Measurements from ENCODE around the gene CTSW.
A peak's percentile ranks its signal among the peaks of the same experiment; 100 is the strongest.

CTSW gene

DNA sequence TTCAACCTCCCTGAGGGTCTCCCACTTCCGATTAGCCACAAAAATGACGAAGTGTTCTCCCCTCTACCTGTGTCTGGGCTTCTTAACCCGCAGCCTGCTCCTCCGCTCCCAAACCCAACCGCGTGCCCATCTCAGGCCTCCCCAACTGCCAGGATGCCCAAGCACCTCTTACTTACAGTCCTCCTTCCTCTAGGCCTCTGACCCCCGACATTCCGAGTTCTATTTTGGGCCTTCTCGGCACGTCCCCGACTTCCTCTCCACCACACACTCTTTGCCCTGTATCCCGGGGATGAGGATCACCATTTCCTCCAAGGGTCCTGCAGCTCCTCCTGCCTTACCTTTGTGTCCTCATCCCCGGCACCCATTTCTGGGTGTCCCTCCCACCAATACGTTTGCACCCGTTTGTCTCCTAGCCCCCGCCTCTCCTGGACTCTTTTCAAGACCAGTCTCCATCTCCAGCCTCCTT lies 19.8 kb upstream of the CTSW start:
- Mint-ChIP-seq H3K27ac (peak overlapping the region; percentile 99), H3K36me3 (peaks cover 52 to 53% of the 10 kb centered on the region in 2 donors), H3K4me3 (peak overlapping the region; percentile 97), H3K4me1 (peaks cover 31 to 63% of the 10 kb centered on the region in 2 donors), H3K27me3 (no peaks in the 10 kb centered on the region), H3K9me3 (no peaks in the 10 kb centered on the region)
- DNase-seq (no peak), ATAC-seq (replicated peaks) (peak in 1 of 2 donors; percentile 1)

- Mint-ChIP-seq H3K4me1 (peaks cover 32 to 57% of the 10 kb centered on the region in 2 donors), H3K36me3 (peaks cover 53 to 54% of the 10 kb centered on the region in 2 donors), H3K27me3 (no peaks in the 10 kb centered on the region), H3K9me3 (no peaks in the 10 kb centered on the region), H3K4me3 (peak within 1 kb of the TSS; percentile 97), H3K27ac (peak within 1 kb of the TSS; percentile 99)
- DNase-seq (peak; percentile 96), ATAC-seq (replicated peaks) (peak; percentile 48 to 49)
Observed at GRCh38 chr11:65860278-65861164, 19.1 kb upstream of the CTSW start, which contains the start of gene MUS81. Gene MUS81, plus strand, starts transcription at chr11:65860433. Its CDS starts 321 bp downstream, at chr11:65860754.

DNA sequence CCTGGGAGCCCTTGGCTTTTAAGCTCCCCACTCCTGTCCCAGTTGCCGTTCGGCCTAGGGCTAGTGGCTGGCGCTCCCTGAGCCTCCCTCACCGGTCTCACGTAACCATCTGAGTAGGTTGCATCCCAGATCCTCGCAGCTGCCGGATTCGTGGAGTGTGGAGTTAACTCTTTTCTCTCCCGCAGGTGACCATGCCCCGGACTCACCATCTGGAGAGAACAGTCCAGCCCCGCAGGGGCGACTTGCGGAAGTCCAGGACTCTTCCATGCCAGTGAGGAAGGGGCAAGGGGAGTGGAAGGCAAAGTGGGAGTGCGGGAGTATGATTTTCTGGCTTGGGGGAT lies 18.5 kb upstream of the CTSW start:
- H3K9me3 Mint-ChIP-seq, result no peaks in the 10 kb centered on the region
- DNase-seq, result no peak
- H3K4me1 Mint-ChIP-seq, result peaks cover 28 to 50% of the 10 kb centered on the region in 2 donors
- peak overlapping the region; percentile 97 for H3K4me3 Mint-ChIP-seq
- H3K27ac Mint-ChIP-seq, result peak overlapping the region; percentile 99
- H3K36me3 Mint-ChIP-seq, result peaks cover 52 to 53% of the 10 kb centered on the region in 2 donors
- no peak for ATAC-seq (replicated peaks)
- H3K27me3 Mint-ChIP-seq, result no peaks in the 10 kb centered on the region

- Mint-ChIP-seq H3K27ac (peak overlapping the region; percentile 99), H3K36me3 (peaks cover 48 to 49% of the 10 kb centered on the region in 2 donors), H3K4me3 (peak overlapping the region; percentile 97), H3K4me1 (peaks cover 24 to 45% of the 10 kb centered on the region in 2 donors), H3K9me3 (no peaks in the 10 kb centered on the region), H3K27me3 (no peaks in the 10 kb centered on the region)
- ATAC-seq (replicated peaks) (no peak), DNase-seq (no peak)
Observed at GRCh38 chr11:65861533-65862183, 18.0 kb upstream of the CTSW start.

GRCh38 chr11:65862191-65862735 lies 17.4 kb upstream of the CTSW start:
- ATAC-seq (replicated peaks) (no peak), DNase-seq (no peak)
- Mint-ChIP-seq H3K27ac (peak overlapping the region; percentile 71), H3K36me3 (peaks cover 48 to 49% of the 10 kb centered on the region in 2 donors), H3K27me3 (no peaks in the 10 kb centered on the region), H3K4me3 (peak overlapping the region in 1 of 2 donors; percentile 19), H3K4me1 (peaks cover 22 to 41% of the 10 kb centered on the region in 2 donors), H3K9me3 (no peaks in the 10 kb centered on the region)

GRCh38 chr11:65862941-65863888 lies 16.4 kb upstream of the CTSW start:
- H3K4me1 Mint-ChIP-seq, result peaks cover 22 to 37% of the 10 kb centered on the region in 2 donors
- H3K36me3 Mint-ChIP-seq, result peaks cover 54 to 55% of the 10 kb centered on the region in 2 donors
- H3K9me3 Mint-ChIP-seq, result no peaks in the 10 kb centered on the region
- ATAC-seq (replicated peaks) (no peak), DNase-seq (no peak)
- H3K27me3 Mint-ChIP-seq, result no peaks in the 10 kb centered on the region
- H3K4me3 Mint-ChIP-seq, result peak overlapping the region in 1 of 2 donors; percentile 9
- peak overlapping the region; percentile 71 for H3K27ac Mint-ChIP-seq

GRCh38 chr11:65863889-65864705 lies 15.5 kb upstream of the CTSW start:
- peaks cover 20 to 33% of the 10 kb centered on the region in 2 donors for H3K4me1 Mint-ChIP-seq
- DNase-seq, result no peak
- H3K27me3 Mint-ChIP-seq, result no peaks in the 10 kb centered on the region
- peak overlapping the region; percentile 76 for H3K27ac Mint-ChIP-seq
- peaks cover 55 to 60% of the 10 kb centered on the region in 2 donors for H3K36me3 Mint-ChIP-seq
- no peak for ATAC-seq (replicated peaks)
- H3K9me3 Mint-ChIP-seq, result no peaks in the 10 kb centered on the region
- H3K4me3 Mint-ChIP-seq, result no peak overlapping the region

GRCh38 chr11:65864706-65865471 lies 14.7 kb upstream of the CTSW start:
- DNase-seq (no peak), ATAC-seq (replicated peaks) (no peak)
- Mint-ChIP-seq H3K9me3 (no peaks in the 10 kb centered on the region), H3K27ac (no peak overlapping the region), H3K27me3 (no peaks in the 10 kb centered on the region), H3K4me1 (peaks cover 22 to 29% of the 10 kb centered on the region in 2 donors), H3K36me3 (peaks cover 55 to 58% of the 10 kb centered on the region in 2 donors), H3K4me3 (no peak overlapping the region)

- DNase-seq (no peak), ATAC-seq (replicated peaks) (no peak)
- H3K27ac Mint-ChIP-seq, result no peak overlapping the region
- peaks cover 23 to 29% of the 10 kb centered on the region in 2 donors for H3K4me1 Mint-ChIP-seq
- H3K27me3 Mint-ChIP-seq, result no peaks in the 10 kb centered on the region
- H3K9me3 Mint-ChIP-seq, result no peaks in the 10 kb centered on the region
- peaks cover 52 to 53% of the 10 kb centered on the region in 2 donors for H3K36me3 Mint-ChIP-seq
- H3K4me3 Mint-ChIP-seq, result no peak overlapping the region
Observed at GRCh38 chr11:65865550-65866172, 14.0 kb upstream of the CTSW start.

DNA sequence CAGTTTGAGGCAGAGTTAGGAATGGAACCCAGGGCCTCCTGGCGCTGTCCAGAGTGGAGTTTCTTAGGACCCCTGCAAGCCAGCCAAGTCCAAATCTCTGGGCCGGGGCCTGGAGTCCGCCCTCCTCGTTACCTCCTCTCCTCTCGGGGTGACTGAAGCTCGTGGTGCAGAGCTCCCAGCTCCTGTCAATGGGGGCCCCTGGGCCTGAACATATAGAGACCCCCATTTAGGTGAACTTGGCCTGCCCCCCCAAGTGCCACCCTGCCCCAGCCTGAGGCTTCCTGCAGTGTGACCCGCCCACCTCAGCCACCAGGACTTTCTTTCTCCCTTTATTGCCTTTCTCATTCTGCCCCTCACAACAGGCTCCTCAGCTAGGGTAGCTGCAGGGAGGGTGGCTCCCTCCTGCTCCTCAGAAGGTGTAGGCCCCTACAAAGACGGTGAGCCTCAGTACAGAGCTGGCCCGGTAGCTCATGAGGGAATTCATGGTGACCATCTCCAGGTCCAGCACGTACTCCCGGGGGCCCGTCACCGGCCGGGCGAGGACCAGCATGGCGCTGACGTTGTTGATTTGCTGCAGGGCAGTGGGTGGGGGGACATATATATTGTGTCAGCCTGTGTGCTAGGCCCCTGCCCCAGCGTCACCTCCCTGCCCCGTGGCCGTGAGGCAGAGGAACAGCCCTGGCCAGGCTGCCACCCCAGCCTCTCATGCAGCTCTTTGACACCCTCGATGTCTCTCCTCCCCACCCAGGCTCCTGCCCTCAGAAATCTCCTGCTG lies 12.9 kb upstream of the CTSW start:
- Mint-ChIP-seq H3K4me1 (peaks cover 29 to 31% of the 10 kb centered on the region in 2 donors), H3K27ac (no peak overlapping the region), H3K9me3 (no peaks in the 10 kb centered on the region), H3K4me3 (no peak overlapping the region), H3K36me3 (peaks cover 47 to 52% of the 10 kb centered on the region in 2 donors), H3K27me3 (no peaks in the 10 kb centered on the region)
- no peak for DNase-seq
- ATAC-seq (replicated peaks), result no peak

DNA sequence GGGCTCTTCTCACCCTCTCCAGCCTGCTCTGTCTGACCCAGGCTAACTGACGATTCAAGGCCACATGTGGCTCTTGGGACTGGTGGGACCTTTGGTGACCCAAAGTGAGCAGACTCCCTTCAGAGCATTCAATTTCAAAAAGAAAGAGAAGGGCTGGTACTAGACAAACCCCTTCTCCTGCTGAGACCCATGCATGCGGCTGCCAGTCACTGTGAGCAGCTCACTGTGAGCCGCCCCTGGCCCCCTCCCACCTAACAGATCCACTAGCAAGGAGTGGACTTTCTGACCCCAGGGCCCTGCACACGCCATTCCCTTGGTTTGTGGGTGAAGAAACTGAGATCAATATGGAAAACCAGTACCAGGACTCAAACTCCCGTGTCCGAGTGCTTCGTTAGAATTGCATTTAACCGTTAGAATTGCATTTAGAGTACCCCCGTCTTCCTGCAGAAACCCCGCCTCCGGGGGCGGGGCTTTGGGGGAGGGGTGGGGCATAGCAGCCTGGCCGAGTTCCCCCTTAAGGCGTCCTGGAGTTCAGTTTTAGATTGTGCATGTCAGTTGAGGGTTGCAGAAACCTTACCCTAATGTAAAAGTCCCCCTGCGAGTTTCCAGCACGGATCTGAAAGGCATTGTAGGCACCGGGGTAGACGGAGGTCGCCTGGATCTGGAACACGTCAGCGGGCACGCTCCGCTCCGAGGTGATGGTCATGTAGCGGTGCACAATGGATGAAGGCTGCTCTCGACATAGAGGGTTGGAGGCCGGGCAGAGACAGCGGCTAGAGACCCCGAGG lies 12.2 kb upstream of the CTSW start:
- H3K27me3 Mint-ChIP-seq, result no peaks in the 10 kb centered on the region
- H3K27ac Mint-ChIP-seq, result no peak overlapping the region
- peaks cover 40 to 50% of the 10 kb centered on the region in 2 donors for H3K36me3 Mint-ChIP-seq
- DNase-seq (no peak), ATAC-seq (replicated peaks) (no peak)
- peaks cover 25 to 30% of the 10 kb centered on the region in 2 donors for H3K4me1 Mint-ChIP-seq
- H3K4me3 Mint-ChIP-seq, result no peak overlapping the region
- H3K9me3 Mint-ChIP-seq, result no peaks in the 10 kb centered on the region
